HG03469 (cell line): ENCODE measurements around the gene TSPYL4.
A peak's percentile ranks its signal among the peaks of the same experiment; 100 is the strongest.
"Not testable (repeated sequence)": the region's sequence is repeated elsewhere in the genome, so short reads cannot be mapped to it uniquely, and the experiment has no call there.

Source experiments
- ATAC-seq: cut with Tn5 transposase; IDR thresholded peaks from one replicate; pipeline ENCODE4 v1.9.1; 2021; ENCODE audit warnings: mild to moderate bottlenecking, moderate library complexity, moderate number of reproducible peaks; ENCODE audit not compliant: unreplicated experiment

TSPYL4 gene

GRCh38 chr6:116253505-116254296 lies at the start of gene TSPYL4:
TSPYL4 (minus strand) TSS chr6:116254075; CDS start chr6:116254008, 67 bp downstream.
- peak; percentile 100 for ATAC-seq

GRCh38 chr6:116301104-116301503 lies 47.2 kb upstream of the TSPYL4 start:
- no peak for ATAC-seq

DNA sequence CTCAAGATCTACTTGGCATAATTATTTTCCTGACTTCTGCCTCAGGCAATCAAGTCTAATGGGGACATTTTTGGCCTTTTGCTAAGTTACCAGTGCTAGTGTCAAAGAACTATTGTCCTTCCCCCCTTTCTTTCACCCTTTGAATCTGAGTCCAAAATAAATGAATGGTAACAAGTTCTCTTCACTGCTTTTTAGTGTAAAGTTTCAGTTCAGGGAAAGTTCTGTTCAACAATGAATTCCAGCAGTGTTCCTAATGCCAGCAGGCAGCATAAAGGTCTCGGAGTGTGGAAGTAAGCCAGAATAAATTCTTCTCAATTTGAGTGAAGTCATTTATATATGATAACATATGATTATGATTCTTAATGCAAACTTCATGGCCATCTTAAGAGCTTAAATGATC lies 46.7 kb upstream of the TSPYL4 start:
- no peak for ATAC-seq

- ATAC-seq, result peak; percentile 52
Measured at GRCh38 chr6:116298973-116299372, 45.1 kb upstream of the TSPYL4 start.

GRCh38 chr6:116298273-116298672 lies 44.4 kb upstream of the TSPYL4 start:
- ATAC-seq, result no peak

DNA sequence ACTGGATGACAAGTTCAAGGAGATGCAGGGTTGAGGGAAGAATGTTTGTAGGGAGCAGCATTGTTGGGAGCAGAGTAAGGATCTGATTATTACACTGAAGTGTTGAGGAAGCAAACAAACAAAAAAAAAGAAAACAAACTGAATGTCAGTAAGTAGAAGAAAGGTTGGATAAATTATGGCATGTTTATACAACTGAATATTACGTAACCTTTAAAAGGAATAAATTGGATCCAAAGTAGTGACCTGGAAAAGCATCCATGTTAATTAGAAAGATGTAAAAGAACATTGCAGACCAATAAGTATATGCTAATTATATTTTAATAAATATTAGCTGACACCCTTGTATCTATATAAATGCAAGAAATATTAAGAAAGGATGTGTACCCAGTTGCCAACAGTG lies 38.7 kb upstream of the TSPYL4 start:
- ATAC-seq, result no peak

DNA sequence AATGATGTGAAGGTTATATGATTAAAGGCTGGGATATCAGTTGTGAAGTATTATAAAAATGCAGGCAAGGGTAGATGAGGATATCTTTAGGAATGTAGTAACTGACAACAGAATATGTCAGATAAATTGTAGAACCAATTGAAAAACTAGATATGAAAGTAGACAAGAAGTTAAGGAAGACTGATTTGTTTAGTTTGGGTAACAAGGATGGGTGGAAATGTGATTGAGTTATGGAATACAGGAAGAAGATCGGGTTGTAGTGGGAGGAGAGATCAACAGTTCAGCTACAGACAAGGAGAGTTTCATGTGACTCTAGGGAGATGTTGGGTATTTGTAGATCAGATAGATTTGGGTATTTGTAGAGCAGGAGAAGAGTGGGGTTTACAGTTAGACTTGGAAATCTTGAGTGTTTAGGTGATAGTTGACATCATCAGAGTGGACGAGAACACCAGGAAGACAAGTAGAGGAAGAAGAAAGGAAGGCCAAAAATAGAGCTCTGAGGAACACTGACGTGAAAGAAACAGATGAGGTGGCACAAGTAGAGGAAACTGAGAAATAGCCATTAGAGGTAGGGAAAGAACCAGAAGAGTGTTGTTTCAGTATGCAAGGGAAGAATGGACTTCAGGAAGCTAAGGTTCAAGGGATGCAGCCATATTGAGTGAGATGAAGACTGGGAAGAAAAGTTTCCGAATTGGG lies 38.0 kb upstream of the TSPYL4 start:
- ATAC-seq, result no peak

- no peak for ATAC-seq
Measured at GRCh38 chr6:116290799-116291198, 36.9 kb upstream of the TSPYL4 start.

DNA sequence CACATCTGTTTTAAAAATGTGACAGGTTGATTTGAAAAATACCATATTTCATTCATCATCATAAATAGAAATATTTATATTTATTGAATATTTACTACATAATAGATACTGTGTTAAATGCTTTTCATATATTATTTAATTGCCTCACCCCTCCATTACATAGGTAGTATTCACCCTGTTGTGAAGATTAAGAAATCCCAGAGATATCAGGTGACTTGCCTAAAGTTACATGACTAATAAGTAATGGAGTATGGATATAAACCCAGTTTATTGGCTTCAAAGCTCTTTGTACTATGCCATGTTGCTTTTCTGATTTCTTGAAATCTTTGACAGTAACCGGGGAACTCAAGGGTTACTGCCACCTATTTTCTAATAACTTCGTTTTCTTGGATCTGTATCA lies 36.0 kb upstream of the TSPYL4 start:
- no peak for ATAC-seq

- ATAC-seq, result peak; percentile 62
Measured at GRCh38 chr6:116287689-116288282, 33.9 kb upstream of the TSPYL4 start.

- no peak for ATAC-seq
Measured at GRCh38 chr6:116286773-116287358, 33.0 kb upstream of the TSPYL4 start.

DNA sequence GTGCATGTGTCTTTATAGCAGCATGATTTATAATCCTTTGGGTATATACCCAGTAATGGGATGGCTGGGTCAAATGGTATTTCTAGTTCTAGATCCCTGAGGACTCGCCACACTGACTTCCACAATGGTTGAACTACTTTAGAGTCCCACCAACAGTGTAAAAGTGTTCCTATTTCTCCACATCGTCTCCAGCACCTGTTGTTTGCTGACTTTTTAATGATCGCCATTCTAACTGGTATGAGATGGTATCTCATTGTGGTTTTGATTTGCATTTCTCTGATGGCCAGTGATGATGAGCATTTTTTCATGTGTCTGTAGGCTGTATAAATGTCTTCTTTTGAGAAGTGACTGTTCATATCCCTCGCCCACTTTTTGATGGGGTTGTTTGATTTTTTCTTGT lies 31.1 kb upstream of the TSPYL4 start:
- not testable (repeated sequence) for ATAC-seq

DNA sequence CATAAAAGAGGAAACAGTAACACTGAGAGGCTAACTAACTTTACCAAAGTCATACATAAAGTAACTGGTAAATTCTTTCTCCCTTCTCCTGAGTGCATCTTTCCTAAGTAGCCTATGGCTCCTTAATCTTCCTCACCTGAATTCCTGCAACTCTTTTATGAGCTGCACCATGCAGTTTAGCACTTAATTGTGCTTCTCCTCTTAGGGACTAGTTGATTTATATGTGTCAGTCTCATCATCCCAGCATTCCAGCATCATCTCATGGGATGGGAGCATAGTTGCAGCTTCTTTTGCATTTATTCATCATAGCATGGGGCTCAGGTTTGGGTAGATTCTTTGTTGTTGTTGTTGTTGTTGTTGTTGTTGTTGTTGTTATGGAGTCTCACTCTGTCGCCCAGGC lies 29.3 kb upstream of the TSPYL4 start:
- ATAC-seq, result no peak

- ATAC-seq, result no peak
Measured at GRCh38 chr6:116282698-116283097, 28.8 kb upstream of the TSPYL4 start.

DNA sequence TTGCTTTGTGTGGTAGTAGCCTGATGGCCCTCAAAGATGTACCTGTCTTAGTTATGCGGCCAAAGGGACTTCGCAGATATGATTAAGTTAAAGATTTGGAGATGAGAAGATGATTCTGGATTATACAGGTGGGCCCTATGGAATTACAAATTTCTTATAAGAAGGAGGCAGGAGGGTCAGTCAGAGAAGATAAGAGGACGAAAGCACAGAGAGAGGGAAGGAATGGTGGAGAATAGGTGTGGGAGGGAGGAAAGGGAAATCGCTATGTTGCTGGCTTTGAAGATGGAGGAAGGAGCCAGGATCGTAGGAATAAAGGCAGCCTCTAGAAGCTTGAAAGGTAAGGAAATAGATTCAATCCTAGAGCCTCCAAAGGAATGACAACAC lies 27.1 kb upstream of the TSPYL4 start:
- no peak for ATAC-seq

- ATAC-seq, result no peak
Measured at GRCh38 chr6:116280161-116280932, 26.5 kb upstream of the TSPYL4 start.

- peak; percentile 93 for ATAC-seq
Measured at GRCh38 chr6:116279232-116280160, 25.6 kb upstream of the TSPYL4 start, which contains the start of gene TSPYL1. TSPYL1 (minus strand) TSS chr6:116279930; CDS start chr6:116279830, 100 bp downstream.

- no peak for ATAC-seq
Measured at GRCh38 chr6:116278854-116279231, 25.0 kb upstream of the TSPYL4 start.

- no peak for ATAC-seq
Measured at GRCh38 chr6:116278481-116278829, 24.6 kb upstream of the TSPYL4 start.

GRCh38 chr6:116277124-116277523 lies 23.2 kb upstream of the TSPYL4 start:
- no peak for ATAC-seq
